ENCODE measurements around the gene CFAP206.

CFAP206 gene, protein sequence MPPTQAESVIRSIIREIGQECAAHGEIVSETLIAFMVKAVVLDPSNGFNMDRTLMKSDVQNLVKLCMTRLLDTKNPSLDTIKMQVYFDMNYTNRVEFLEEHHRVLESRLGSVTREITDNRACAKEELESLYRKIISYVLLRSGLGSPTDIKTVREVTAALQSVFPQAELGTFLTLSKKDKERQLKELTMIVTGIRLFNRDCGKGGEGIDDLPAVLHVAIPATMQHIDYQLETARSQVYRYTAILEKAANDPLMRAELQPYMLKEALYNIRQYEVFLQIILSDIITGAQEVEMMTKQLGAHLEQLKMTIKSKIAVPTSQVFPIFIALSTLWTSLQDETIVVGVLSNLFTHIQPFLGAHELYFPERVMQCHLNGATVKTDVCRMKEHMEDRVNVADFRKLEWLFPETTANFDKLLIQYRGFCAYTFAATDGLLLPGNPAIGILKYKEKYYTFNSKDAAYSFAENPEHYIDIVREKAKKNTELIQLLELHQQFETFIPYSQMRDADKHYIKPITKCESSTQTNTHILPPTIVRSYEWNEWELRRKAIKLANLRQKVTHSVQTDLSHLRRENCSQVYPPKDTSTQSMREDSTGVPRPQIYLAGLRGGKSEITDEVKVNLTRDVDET

DNA sequence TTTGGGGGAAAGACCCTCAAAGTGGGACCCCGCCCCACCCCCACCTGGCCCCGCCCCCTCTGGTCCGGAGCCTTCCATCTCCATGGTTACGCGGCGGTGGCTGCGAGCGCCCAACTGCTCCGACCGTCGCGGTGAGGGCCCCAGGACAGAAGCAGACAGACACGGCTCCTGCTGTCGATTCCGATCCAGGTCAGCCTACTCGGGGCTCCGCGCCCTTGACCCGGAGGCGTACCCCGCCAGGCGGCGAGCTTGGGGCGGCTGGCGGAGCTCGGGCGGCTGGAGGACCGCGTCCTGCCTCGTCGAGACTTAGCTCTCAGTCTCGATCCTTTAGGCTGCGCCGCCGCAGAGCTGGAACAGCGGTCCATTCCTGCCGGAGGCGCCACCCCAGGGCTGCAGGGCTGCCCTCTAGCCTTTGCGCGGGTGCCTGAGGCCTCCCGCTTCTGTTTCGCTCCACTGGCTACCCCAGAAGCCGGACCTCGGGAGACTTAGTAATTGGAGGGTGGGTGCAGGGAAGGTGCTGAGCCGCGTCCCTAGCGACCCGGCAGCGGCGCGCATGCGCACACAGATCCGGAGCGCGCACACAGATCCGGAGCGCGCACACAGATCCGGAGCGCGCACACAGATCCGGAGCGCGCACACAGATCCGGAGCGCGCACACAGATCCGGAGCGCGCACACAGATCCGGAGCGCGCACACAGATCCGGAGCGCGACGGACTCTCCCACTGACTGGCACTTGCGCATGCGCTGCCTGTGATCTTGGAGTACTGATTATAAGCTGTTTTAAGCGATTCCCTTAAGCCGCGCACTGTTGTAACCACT lies at the start of gene CFAP206:
Gene CFAP206, plus strand, starts transcription at position 72 of the 820 bp plus-strand sequence. CDS start 1,868 bp downstream, outside the sequence.
- DNase-seq (ENCODE audit: low read depth, low spot score): peak; percentile 49

DNA sequence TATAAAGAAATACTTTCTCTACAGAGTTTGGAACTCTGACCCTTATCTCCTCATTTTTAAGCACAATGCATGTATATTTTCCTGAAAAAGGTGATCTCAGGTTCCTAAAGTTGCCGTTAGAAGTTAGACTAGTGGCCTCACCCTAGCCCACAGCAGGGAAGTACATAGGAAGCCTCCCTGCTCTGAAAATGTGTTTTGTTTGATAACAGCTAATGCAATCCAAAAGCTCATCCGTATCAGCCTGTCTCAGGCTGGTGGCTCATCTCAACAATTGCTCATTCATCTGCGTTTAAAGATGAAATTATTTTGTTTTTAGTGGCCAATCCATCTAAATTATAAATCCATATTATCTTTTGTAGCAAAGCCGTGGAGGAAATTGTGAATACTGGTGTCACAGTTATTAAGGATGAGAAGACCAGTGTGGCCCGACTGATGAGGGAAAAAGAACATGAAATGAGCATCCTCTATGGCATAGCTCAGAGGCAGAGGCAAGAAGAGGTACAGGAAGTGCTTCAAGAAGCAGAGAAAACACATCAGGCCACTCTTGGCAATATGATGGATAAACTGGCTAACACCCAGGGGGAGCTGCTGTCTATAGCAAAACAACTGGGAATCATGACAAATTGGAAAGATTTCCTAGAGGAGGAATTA lies 43.0 kb upstream of the CFAP206 start:
- DNase-seq (ENCODE audit: low read depth, low spot score): no peak

DNA sequence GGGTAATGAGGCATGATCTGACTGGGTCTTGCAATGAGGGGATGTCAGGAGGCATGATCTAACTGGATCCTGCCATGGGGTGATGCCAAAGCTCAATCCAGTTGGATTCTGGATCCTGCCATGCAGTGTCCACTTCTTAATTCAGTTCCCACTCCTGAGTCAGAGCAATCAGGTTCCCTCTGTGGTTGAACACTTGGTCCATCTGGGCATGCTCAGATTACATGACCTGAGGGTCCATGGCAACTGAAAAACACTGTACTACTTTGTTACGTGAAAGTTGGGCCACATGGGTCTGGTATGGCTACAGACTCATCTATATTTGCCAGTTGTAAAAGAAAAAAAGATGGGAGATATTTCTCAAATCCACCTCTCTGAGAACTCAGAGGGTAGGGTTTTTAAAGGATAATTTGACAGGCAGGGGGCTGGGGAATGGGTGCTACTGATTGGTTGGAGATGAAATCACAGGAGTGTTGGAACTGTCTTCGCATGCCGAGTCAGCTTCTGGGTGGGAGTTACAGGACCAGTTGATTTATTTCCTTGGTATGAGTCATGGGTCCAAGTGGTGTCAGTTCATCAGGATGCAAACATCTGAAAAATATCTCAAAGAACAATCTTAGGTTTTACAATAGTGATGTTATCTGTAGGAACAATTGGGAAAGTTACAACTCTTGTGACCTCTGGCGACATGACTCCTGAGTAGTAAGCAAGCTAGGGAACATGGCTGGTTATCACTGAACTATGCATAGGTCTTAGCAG lies 41.5 kb upstream of the CFAP206 start:
- no peak for DNase-seq (ENCODE audit: low read depth, low spot score)

DNA sequence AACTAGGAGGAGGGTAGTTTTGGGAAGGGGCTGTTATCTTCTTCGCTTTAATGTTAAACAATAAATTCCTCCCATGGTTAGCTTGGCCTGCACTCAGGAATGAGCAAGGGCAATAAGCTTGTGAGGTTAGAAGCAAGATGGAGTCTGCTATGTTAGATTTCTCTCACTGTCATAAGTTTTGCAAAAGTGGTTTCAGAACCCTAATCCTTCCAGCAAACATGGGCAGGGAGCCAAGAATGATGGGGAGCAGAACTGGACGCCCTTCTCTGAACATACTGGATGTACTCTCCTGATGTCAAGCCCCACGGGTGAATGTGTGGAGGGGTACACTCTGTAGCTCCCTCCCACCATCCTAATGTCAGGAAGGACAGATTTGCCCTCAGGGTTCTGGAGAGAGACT lies 40.9 kb upstream of the CFAP206 start:
- no peak for DNase-seq (ENCODE audit: low read depth, low spot score)

DNA sequence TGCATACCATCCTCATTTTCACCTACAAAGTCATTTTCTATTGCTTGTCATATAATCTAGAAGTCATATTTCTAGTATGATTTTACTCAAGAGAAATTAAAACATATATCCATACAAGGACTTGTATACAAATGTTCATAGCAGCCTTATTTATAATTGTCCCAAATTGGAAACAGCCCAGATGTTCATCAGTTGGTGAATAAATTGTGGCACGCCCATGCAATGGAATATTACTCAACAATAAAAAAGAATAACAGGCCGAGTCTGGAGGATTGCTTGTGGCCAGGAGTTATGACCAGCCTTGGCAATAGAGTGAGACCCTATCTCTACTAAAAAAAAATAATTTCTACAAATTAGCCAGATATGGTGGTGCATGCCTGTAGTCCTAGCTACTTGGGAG lies 34.4 kb upstream of the CFAP206 start:
- DNase-seq (ENCODE audit: low read depth, low spot score): no peak

DNA sequence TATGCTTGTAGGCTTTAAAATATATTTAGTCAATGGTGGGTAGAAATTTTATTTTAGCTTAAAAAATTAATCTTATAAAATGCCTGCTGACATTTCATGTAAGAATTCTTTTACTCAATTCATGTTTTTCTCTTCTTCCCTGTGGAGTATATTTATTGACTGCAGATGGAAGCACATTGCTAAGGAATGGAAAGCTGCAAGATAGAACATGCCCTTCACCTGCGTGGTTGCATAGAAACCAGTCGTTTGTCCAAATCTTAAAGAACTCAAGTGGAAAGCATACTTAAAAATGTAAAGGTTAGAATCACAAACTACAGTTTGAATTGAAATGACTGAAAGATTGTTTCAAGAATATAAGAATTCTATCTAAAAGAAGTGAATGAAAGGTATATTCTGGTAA lies 32.5 kb upstream of the CFAP206 start:
- DNase-seq (ENCODE audit: low read depth, low spot score): no peak

DNA sequence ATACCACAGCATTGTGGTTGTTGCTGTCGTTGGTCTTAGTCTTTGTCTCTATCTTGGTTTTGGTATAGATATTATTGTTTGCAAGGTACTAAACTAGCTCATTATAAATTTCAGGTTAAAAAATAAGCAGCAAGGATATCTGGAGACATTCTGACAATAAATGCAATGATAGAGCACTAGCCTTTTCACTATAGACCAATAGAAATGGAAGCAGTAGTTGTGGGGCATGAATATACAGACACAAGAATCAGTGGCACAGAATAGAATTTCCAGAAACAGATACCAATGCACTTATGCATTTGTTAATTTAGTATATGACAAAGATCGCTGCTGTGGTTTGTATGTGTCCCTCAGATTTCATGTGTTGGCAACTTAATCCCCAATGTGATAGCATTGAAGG lies 31.1 kb upstream of the CFAP206 start:
- no peak for DNase-seq (ENCODE audit: low read depth, low spot score)

DNA sequence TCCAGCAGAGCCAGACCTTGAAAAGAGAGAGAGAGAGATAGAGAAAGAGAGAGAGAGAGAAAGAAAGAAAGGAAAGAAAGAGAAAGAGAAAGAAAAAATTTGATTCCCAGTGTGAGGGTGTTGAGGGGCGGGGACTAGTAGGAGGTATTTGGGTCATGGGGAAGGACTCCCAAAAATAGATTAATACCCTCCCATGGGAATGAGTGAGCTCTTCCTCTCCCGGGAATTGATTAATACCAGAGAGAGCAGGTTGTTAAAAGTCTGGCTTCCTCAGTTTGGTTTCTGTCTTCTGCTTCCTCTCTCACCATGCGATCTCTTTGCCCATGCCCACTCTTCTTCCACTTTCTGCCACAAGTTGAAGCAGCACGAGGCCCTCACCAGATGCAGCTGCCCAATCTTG lies 28.8 kb upstream of the CFAP206 start:
- DNase-seq (ENCODE audit: low read depth, low spot score): no peak

DNA sequence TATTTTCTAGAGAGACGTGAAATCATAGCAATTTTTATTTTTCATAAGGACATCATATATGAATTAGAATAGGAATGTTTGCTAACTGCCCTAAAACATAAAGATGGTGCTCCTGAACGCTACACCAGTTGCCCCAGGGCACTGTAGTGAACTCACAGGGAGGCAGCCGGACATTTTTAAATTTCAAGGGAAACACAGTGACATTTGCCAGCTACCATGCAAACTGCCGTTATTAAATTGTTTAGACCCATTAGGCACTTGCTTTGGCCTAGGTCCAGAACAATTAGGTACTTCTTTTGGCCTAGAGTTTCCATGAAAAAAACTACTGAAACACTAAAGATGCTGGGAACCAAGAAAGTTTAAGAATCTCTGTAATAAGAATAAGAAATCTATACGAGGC lies 24.9 kb upstream of the CFAP206 start:
- DNase-seq (ENCODE audit: low read depth, low spot score): no peak

DNA sequence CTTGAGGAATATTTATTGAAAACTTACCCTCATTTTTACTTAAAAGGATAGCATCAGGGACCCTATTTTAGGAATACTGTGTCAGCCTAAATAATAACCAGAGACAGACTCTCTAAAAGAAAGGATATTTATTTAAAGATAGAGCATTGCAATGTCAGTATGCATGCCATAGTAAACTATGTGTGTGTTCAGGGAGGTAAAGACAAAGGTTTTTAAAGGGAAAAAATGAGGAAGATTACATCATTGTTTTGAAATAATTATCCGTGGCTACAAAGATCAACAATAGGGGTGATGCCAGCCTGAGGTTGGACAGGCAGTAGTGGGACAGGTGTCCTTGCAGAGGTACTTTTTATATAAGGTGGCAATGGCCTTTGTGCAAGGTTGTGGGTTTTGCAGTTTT lies 23.7 kb upstream of the CFAP206 start:
- no peak for DNase-seq (ENCODE audit: low read depth, low spot score)

DNA sequence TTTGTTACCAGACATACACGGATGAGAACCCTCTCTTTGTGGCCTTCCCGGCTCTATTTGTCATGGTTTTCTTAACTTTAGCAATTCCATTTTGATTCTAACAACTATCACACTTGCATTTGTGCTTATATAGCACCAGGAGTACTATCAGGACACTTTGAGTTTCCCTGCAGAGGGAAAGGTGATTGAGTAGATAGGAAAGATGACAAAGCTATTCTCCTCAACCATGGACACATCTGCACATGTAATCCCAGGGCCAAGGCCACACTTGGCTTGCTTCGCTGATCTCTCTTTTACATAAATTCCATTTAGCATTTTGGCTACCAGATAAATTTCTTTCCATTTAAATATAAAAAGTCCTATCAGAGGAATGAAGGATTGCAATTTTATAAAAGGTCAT lies 23.3 kb upstream of the CFAP206 start:
- DNase-seq (ENCODE audit: low read depth, low spot score): no peak

DNA sequence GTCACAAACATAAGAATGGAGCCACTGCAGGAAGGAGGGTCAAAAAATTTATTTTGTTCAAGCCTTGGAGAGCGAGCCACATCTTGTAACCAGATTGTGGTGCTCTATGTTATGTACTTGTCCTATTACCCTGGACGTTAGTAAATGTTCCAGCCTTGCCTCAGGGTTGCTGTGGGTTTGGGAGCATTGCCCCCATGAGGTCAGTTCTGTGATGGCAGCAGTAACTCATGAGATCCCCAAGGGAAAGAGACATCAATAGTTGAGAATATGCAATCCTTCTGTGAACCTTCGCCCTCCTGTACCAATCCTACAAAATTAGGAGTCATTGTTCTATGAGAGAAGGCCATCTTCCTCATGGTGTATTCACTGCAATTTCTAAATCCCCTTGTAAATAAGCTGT lies 16.4 kb upstream of the CFAP206 start:
- DNase-seq (ENCODE audit: low read depth, low spot score): no peak

DNA sequence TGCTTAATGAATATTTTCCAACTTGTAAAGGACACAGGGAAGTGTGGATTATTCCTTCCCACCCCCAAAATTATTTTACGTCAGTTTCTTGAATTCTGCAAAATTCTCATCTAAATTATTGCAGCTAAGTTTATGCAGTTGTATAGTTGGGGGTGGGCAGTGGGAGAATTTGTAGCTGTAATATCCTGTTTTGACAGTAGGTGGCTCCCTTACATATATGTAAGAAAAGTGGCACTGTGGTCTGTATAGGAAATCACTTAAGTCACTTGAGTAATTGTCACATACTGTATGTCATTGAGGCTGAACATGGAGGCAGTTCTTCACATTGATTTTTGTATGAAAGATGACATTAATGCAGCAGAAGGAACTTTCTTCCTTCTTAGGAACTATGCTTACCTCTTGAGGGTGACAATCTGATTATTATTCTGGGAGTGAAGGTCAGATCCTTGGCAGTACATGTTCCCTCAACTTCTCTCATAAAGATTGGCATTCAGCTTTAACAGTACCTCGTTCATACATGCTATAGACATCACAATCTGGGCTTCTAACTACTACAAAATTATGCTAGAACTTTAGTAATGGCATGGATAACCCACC lies 14.6 kb upstream of the CFAP206 start:
- peak; percentile 40 for DNase-seq (ENCODE audit: low read depth, low spot score)

DNA sequence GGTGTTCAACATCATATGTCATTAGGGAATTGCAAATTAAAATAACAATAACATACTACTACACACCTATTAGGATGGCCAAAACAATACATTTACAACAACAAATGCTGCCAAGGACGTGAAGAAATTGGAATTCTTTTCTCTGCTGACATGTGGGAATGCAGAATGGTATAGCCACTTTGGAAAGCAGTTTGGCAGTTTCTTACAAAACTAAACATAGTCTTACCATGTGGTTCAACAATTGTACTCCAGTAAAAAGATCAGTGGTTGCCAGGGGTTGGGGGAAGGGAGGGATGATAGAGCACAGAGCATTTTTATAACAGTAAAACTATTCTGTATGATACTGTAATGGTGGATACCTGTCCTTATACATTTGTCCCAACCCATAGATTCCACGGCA lies 12.3 kb upstream of the CFAP206 start:
- no peak for DNase-seq (ENCODE audit: low read depth, low spot score)

DNA sequence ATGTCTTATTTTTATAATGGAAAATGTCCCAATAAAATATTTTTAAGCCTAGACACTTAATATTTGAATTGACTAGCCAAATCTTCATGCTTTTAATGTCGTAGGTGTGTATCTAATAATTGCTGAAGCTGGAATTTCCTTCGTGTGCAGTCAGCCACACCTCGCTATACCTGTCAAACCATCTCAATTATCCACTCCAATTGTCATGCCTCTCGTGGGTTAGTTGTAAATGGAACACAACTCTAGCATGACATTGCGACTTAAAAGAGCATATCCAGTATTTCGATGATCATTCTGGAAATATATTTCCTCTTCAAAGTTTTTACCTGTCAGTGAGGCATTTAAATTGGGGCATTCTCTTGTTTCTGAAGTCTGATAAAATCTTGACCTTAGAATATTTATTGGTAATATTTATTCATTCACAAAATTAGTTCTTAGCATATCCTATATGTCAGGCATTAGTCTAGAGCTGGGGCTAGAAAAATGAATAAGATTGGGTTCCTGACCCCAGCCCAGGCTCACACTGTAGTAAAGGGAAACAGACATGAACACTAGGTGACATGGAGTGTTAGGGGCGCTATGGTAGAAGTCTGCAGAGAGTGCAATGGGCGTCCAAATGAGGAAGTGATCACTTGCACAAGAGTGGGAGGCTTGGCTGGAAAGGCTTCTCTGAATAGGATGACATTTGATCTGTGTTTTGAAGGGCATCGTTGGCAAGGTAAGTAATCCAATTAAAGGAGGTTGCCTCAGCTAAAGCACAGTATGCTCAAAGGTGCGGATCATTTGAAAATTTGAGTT lies 11.0 kb upstream of the CFAP206 start:
- DNase-seq (ENCODE audit: low read depth, low spot score): no peak

DNA sequence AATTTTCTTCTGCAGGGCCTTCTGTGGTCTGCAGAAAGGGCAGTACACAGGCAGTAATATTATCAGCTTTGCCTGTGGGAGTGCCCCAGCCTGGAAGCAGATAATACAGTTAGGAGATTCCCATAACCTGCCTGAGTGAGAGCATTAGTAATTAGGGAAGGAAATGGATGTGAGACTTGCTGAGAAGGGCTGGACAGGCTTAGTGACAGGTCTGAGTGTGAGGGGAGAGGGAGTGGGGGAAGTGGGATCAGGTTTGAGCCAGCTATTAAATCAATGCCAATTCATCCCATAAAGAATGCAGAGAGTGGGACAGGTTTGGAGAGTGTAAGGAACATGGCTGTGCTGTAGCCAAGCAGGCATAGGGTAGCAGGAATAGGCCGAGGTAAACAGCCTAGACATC lies 10.1 kb upstream of the CFAP206 start:
- no peak for DNase-seq (ENCODE audit: low read depth, low spot score)

DNA sequence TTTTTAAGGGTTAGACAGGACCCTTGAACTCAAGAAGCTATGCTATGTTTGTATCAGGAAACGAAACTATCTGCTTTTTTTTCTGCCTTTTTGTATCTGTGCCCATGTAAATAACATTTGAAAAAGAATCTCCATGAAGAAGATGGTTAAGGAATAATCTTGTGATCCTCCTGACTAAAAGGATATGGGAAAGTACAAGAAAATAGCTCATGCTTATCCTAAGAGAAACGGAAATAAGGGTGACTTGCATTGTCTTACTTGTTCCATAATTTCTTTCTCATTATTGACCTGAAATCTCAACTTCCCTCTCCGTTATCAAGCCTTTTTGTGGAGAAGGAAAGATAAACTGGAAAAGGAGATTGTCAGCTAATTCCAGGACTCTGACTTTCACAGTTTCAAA lies 5.9 kb upstream of the CFAP206 start:
- DNase-seq (ENCODE audit: low read depth, low spot score): no peak

DNA sequence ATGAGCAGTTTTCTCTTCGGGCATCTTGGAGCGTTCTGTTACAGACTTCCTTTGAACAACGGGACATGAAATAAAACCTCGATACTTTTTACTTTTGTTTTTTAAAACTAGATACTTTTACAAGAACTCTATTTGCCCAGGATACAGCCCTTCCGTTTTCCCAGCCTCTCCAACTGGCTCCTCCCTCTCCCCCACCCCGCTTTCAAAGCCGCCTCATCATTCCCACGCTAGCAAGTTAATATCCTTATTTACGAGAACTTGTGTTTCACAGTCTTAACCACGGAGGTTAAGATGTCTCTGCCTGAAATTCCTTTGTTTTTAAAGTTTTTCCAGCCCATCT lies 241 bp upstream of the CFAP206 start:
- DNase-seq (ENCODE audit: low read depth, low spot score): peak; percentile 15

DNA sequence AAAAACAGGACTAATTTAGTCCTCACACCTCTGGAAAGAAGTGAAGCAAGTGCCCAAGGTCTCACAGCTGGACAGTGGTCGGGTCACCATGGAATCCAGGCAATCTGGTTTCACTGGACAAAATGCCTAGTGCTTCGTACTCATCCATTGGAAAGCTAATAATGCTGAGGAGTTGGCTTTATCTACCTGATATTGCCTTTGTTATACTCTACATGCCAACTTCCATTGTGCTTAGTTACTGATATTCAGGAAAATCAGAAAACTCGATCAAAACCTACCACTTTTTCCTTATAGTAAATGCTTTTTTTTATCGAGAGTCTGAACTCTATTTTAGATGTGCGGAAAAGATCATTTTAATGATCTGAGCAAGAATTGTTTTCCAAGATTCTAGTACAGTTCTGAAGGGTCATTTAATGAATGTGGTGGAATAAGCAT lies 966 bp downstream of the CFAP206 start:
- DNase-seq (ENCODE audit: low read depth, low spot score): no peak

DNA sequence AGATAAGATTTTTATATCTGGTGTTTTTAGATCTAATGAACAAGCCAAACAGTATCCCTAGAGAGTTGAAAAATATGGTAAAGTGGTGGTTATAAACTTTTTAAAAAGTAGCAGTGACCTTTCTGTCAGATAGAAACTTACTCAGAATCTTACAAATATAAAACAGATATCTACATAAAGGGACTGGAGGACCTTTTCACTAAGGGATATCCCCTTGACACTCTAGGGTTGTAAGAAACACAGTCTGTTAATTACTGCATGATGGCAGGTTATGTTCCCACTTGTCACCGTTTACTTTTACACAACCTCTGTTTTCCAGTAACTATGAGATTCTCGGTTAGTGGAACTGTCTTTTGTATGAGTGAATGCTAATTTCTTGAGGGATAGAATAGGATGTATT lies 11.5 kb downstream of the CFAP206 start:
- no peak for DNase-seq (ENCODE audit: low read depth, low spot score)

Data from smooth muscle cell of the brain vasculature (primary cell).